H9 (cell line): ENCODE results near the gene DNAJB4. TPM values are rescaled to one million over a fixed set of nuclear protein-coding genes. Genes with fewer than 3 reads are reported as not detected.

Experiments
- DNase-seq: peaks from one replicate; pipeline ENCODE4 v3.0.0-alpha.2; 2017
- H2AFZ ChIP-seq: one replicate; pipeline ENCODE4 v1.6.1; 2013; ENCODE audit warnings: mild to moderate bottlenecking, low read length, control low read depth, moderate library complexity
- H2AK5ac ChIP-seq: 2 replicates; pipeline ENCODE4 v1.6.1; 2013; ENCODE audit warnings: low read length, control low read depth, mixed read lengths; ENCODE audit not compliant: insufficient read length
- H2BK120ac ChIP-seq: one replicate; pipeline ENCODE4 v1.6.1; 2013; ENCODE audit warnings: low read depth, mild to moderate bottlenecking, low read length, control low read depth, inconsistent platforms; ENCODE audit not compliant: poor library complexity, severe bottlenecking
- H2BK12ac ChIP-seq: 2 replicates; pipeline ENCODE4 v1.6.1; 2013; ENCODE audit warnings: low read length, control low read depth, mixed read lengths, low read depth; ENCODE audit not compliant: insufficient read length
- H2BK15ac ChIP-seq: 2 replicates; pipeline ENCODE4 v1.6.1; 2013; ENCODE audit warnings: low read depth, low read length, control low read depth
- H2BK20ac ChIP-seq: one replicate; pipeline ENCODE4 v1.6.1; 2013; ENCODE audit warnings: low read depth, mild to moderate bottlenecking, low read length, control low read depth, inconsistent platforms; ENCODE audit not compliant: poor library complexity, severe bottlenecking
- H2BK5ac ChIP-seq: 2 replicates; pipeline ENCODE4 v1.6.1; 2013; ENCODE audit warnings: low read length, control low read depth, mixed read lengths; ENCODE audit not compliant: insufficient read length
- H3K14ac ChIP-seq: 2 replicates; pipeline ENCODE4 v1.6.1; 2013; ENCODE audit warnings: low read length, control low read depth; ENCODE audit not compliant: insufficient read depth
- H3K18ac ChIP-seq: 2 replicates; pipeline ENCODE4 v1.6.1; 2013; ENCODE audit warnings: low read depth, mild to moderate bottlenecking, mixed read lengths, low read length, control low read depth; ENCODE audit not compliant: insufficient read length
- H3K23ac ChIP-seq: 2 replicates; pipeline ENCODE4 v1.6.1; 2013; ENCODE audit warnings: low read length, control low read depth, mixed read lengths, low read depth; ENCODE audit not compliant: insufficient read length
- H3K23me2 ChIP-seq: 2 replicates; pipeline ENCODE4 v1.6.1; 2013; ENCODE audit warnings: low read depth, mild to moderate bottlenecking, mixed read lengths, low read length, control low read depth; ENCODE audit not compliant: insufficient read length, poor library complexity, severe bottlenecking
- H3K27ac ChIP-seq: 2 replicates; pipeline ENCODE4 v1.5.1; 2013; ENCODE audit warnings: low read length, control low read depth, mixed read lengths, low read depth; ENCODE audit not compliant: insufficient read length
- H3K27me3 ChIP-seq: 2 replicates; pipeline ENCODE4 v1.6.1; 2013; ENCODE audit warnings: low read length, control low read depth, inconsistent platforms; ENCODE audit not compliant: insufficient read depth
- H3K4ac ChIP-seq: 2 replicates; pipeline ENCODE4 v1.6.1; 2013; ENCODE audit warnings: low read depth, mild to moderate bottlenecking, control low read depth, inconsistent platforms, low read length, moderate library complexity
- H3K4me1 ChIP-seq: 2 replicates; pipeline ENCODE4 v1.6.1; 2013; ENCODE audit warnings: low read length, control low read depth, inconsistent platforms; ENCODE audit not compliant: insufficient read depth
- H3K4me2 ChIP-seq: 2 replicates; pipeline ENCODE4 v1.6.1; 2013; ENCODE audit warnings: low read length, control low read depth, mixed read lengths; ENCODE audit not compliant: insufficient read length, insufficient read depth
- H3K56ac ChIP-seq: 2 replicates; pipeline ENCODE4 v1.6.1; 2013; ENCODE audit warnings: low read depth, mild to moderate bottlenecking, mixed read lengths, low read length, control low read depth; ENCODE audit not compliant: insufficient read length
- H3K79me1 ChIP-seq: 2 replicates; pipeline ENCODE4 v1.6.1; 2013; ENCODE audit warnings: low read depth, mild to moderate bottlenecking, moderate library complexity, low read length, control low read depth, inconsistent platforms; ENCODE audit not compliant: insufficient read depth, poor library complexity, severe bottlenecking
- H3K79me2 ChIP-seq: 2 replicates; pipeline ENCODE4 v1.6.1; 2013; ENCODE audit warnings: low read length, control low read depth, inconsistent platforms; ENCODE audit not compliant: insufficient read depth
- H3K9ac ChIP-seq: 2 replicates; pipeline ENCODE4 v1.6.1; 2013; ENCODE audit warnings: low read length, control low read depth, mixed read lengths; ENCODE audit not compliant: insufficient read length; ENCODE audit errors: extremely low read depth
- H3K9me3 ChIP-seq: one replicate; pipeline ENCODE4 v1.6.1; 2013; ENCODE audit warnings: low read depth, low read length, inconsistent platforms; ENCODE audit not compliant: control insufficient read depth
- H3T11ph ChIP-seq: one replicate; pipeline ENCODE4 v1.6.1; 2013; ENCODE audit warnings: mild to moderate bottlenecking, low read length, control low read depth, inconsistent platforms
- H4K20me1 ChIP-seq: one replicate; pipeline ENCODE4 v1.6.1; 2013; ENCODE audit not compliant: control insufficient read depth, insufficient read length, insufficient read depth
- H4K5ac ChIP-seq: 2 replicates; pipeline ENCODE4 v1.6.1; 2013; ENCODE audit warnings: low read depth, mild to moderate bottlenecking, mixed read lengths, low read length, control low read depth; ENCODE audit not compliant: insufficient read length
- H4K8ac ChIP-seq: replicated peaks from 2 replicates; pipeline ENCODE4 v1.6.1; 2013; ENCODE audit warnings: low read length, control low read depth, mixed read lengths, low read depth; ENCODE audit not compliant: insufficient read length
- H4K91ac ChIP-seq: 2 replicates; pipeline ENCODE4 v1.6.1; 2013; ENCODE audit warnings: low read depth, mild to moderate bottlenecking, moderate library complexity, mixed read lengths, low read length, control low read depth; ENCODE audit not compliant: insufficient read length
- H3K27ac Mint-ChIP-seq, 3 experiments: 2 replicates in 2 of 3; 3 replicates in 1 of 3; pipeline ENCODE4 v1.8.0; 2020 to 2021; ENCODE audit warnings: mixed read lengths in 3 of 3, mild to moderate bottlenecking in 1 of 3, moderate library complexity in 1 of 3
- H3K27me3 Mint-ChIP-seq: 2 replicates; pipeline ENCODE4 v1.8.0; 2021; ENCODE audit warnings: low read depth, mild to moderate bottlenecking, moderate library complexity, mixed read lengths
- H3K36me3 Mint-ChIP-seq, 3 experiments: 2 replicates in 2 of 3; 3 replicates in 1 of 3; pipeline ENCODE4 v1.8.0; 2020 to 2021; ENCODE audit warnings: low read depth in 3 of 3, mixed read lengths in 3 of 3; ENCODE audit not compliant: insufficient read depth in 1 of 3
- H3K4me1 Mint-ChIP-seq, 2 experiments: 2 replicates each; pipeline ENCODE4 v1.8.0; 2020; ENCODE audit warnings: mixed read lengths in 2 of 2
- H3K4me3 Mint-ChIP-seq, 2 experiments: 2 replicates in 1 of 2; 3 replicates in 1 of 2; pipeline ENCODE4 v1.8.0; 2020 to 2021; ENCODE audit warnings: mild to moderate bottlenecking in 2 of 2, mixed read lengths in 2 of 2, moderate library complexity in 1 of 2
- H3K9me3 Mint-ChIP-seq, 2 experiments: 2 replicates in 1 of 2; 3 replicates in 1 of 2; pipeline ENCODE4 v1.8.0; 2020; ENCODE audit warnings: mild to moderate bottlenecking in 2 of 2, mixed read lengths in 2 of 2, moderate library complexity in 1 of 2
- total RNA-seq: library from RNA; stranded (reverse); gene quantifications from 2 replicates; pipeline ENCODE4 v1.2.1, GENCODE V29; 2021
- TF ChIP-seq, protein P1 (sequence below): fragments of 200-600 bp; sonication (generic); conservative IDR thresholded peaks from 3 replicates; pipeline ENCODE4 v1.8.0; 2021; ENCODE audit warnings: antibody characterized with exemption, mild to moderate bottlenecking

DNAJB4 gene
- total RNA-seq, 1 experiment from 2014 or later = 8.1 TPM

DNA sequence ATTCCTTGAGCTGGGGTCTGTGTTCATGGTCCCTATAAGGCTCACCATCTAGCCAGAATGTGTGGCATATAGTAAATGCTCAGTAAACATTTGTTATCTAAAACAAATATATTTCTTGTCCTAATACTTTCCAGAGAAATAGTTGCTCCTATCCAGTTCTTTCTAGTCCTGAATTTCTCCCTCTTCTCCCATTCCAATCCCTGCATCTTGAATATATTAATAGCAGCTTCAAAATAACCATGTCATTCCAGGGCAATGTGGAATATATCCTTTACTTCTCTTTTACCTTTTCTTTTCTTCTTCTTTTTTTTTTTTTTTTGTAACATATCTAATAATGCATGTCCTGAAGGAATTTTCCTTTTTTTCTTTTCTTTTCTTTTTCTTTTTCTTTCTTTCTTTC lies 10.4 kb downstream of the DNAJB4 start:
- no peak overlapping the region for H3K4me2 ChIP-seq

More for the DNA sequence above, 10.4 kb downstream of the DNAJB4 start:
- Histone ChIP-seq H2AFZ (no peak overlapping the region), H3K79me2 (no peaks in the 10 kb centered on the region), H2AK5ac (no peak overlapping the region), H3K79me1 (no peaks in the 10 kb centered on the region), H3K14ac (no peak overlapping the region), H4K8ac (no peak overlapping the region), H3K4ac (no peak overlapping the region), H3K9me3 (no peaks in the 10 kb centered on the region), H2BK120ac (no peak overlapping the region), H3K18ac (no peak overlapping the region), H3K27me3 (no peaks in the 10 kb centered on the region), H2BK15ac (no peak overlapping the region), H3K4me1 (no peaks in the 10 kb centered on the region), H2BK12ac (no peak overlapping the region), H3K27ac (no peak overlapping the region), H3K23ac (no peak overlapping the region), H4K91ac (no peak overlapping the region), H2BK5ac (no peak overlapping the region), H4K5ac (no peak overlapping the region), H2BK20ac (no peak overlapping the region), H3K56ac (no peak overlapping the region), H3K9ac (no peak overlapping the region), H4K20me1 (no peaks in the 10 kb centered on the region), H3K23me2 (no peaks in the 10 kb centered on the region), H3T11ph (no peak overlapping the region)
- H3K9me3 Mint-ChIP-seq = no peaks in the 10 kb centered on the region; a peak in 1 of 5 replicates
- H3K27me3 Mint-ChIP-seq = no peaks in the 10 kb centered on the region
- H3K4me3 Mint-ChIP-seq = no peak overlapping the region
- no peak overlapping the region for H3K27ac Mint-ChIP-seq
- DNase-seq = no peak
- peaks cover 0 to 5% of the 10 kb centered on the region in 2 experiments; a peak in 1 of 4 replicates for H3K4me1 Mint-ChIP-seq
- H3K36me3 Mint-ChIP-seq = peaks cover 2 to 5% (median 5%) of the 10 kb centered on the region in 3 experiments; a peak in 6 of 7 replicates
- TF ChIP-seq, protein P1, sequence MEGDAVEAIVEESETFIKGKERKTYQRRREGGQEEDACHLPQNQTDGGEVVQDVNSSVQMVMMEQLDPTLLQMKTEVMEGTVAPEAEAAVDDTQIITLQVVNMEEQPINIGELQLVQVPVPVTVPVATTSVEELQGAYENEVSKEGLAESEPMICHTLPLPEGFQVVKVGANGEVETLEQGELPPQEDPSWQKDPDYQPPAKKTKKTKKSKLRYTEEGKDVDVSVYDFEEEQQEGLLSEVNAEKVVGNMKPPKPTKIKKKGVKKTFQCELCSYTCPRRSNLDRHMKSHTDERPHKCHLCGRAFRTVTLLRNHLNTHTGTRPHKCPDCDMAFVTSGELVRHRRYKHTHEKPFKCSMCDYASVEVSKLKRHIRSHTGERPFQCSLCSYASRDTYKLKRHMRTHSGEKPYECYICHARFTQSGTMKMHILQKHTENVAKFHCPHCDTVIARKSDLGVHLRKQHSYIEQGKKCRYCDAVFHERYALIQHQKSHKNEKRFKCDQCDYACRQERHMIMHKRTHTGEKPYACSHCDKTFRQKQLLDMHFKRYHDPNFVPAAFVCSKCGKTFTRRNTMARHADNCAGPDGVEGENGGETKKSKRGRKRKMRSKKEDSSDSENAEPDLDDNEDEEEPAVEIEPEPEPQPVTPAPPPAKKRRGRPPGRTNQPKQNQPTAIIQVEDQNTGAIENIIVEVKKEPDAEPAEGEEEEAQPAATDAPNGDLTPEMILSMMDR = no peak
